ENCODE results near the gene CELSR1. TPM values are rescaled to one million over a fixed set of nuclear protein-coding genes. Genes with fewer than 3 reads are reported as not detected.
"Not testable (repeated sequence)": the region's sequence is repeated elsewhere in the genome, so short reads cannot be mapped to it uniquely, and the experiment has no call there.

Gene CELSR1
- total RNA-seq, 1 donor from 2014 or later = 43.1 TPM

GRCh38 chr22:46513908-46514550, 23.4 kb downstream of the CELSR1 start:
- DNase-seq (ENCODE audit: low read depth in 2 of 2) = no peak

DNA sequence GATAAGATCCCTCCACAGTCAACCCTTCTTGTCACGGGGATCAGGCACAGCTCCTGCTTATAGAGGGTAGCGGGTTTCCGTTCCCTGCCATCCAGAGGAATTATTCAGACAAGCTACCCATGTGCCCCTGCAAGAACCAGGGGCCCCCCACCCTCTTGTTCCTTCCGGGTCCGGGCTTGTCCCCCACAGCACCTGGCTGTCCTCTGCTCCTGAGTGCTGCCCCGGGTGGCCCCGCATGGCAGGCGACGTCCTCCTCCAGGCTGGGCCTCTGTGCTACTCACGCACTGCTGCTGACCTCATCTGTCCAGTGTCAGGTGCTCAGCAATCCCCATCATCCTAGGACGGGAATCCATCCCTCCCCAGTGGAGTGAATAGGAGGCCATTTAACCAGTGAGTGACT, 24.7 kb downstream of the CELSR1 start:
- DNase-seq (ENCODE audit: low read depth in 2 of 2) = no peak

DNA sequence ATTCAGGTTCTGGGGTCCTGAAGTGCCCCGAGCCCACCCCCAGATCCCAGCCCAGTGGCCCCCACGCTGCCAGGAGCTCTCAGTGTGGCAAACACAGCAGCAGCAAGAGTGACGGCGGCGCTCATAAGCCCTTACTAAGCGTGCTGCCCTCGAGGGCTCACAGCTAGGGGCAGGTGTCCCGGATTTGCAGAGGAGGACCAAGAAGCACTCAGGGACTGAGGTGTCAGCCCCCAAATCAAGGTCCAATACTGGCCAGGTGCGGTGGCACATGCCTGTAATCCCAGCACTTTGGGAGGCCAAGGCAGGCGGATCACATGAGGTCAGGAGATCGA, 25.4 kb downstream of the CELSR1 start:
- no peak for DNase-seq (ENCODE audit: low read depth in 2 of 2)

DNA sequence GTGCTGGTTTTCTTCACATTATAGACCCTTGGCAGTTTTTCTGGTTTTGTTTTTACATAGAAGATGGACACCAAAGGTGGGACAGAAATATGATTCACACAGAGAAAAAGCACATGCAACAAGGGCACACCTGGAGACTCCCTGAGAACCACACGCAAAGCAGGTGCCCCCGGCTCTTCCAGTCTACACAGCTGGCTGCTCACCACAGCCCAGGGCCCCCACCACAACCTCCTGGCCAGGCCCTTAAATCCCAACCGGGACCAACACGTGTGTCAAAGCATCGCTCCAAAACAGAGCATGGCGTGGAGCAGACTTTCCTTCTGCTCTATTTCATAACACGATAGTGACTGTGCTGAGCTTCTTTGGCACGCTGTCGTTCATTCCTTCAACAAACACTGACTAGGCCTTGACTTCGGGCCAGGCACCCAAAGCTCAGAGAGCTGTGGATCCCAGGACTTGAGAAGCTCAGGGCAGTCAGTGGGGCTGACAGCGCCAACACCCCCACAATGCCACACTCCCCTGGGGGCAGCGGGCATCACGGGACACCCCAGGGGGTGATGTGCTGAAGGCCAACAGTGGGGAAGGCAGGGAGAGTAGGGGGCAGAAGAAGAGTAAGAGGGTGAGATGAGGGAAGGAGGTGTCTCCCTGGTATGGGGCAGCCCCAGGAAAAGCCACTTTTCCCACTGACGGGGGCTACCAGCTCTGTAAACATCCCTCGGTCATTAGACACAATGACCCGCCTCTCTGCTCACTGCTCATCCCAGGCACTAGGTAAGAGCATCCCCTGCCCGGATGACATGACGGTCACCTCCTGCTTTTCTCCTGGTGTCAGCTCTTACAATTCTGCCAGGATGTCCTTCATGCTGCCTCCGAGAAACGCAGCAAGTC, 26.0 kb downstream of the CELSR1 start:
- no peak for DNase-seq (ENCODE audit: low read depth in 2 of 2)

DNA sequence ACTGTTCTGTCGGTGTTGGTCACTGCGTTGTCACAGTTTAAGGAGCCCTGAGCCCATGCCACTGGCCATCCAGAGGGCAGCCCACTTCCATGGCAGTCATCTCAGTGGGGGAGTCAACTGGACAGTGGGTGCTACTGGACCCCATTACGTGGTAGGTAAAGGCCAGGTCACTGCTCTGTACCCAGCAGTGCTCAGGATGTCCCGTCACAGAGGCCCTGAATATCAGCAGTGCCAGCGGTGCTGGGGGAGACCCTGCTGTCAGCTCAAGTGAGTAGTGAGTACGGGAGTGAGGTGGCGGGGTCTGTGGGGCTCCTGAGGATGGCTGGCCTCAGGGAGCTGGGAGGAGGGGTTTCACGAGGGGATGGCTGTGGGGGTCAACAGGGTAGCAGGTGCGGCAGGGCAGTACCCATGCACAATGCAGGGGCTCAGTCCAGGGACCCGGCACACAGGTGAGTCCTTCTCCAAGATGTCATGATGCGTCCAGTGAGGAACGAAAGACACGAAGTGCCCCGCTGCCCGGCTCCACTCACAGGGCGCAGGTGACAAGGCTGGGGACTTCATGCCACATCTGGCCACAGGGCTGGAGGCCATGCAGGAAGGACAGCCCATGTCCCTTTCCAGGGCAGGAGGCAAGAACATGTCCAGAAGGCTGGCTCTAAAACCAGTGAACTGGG, 27.9 kb downstream of the CELSR1 start:
- no peak for DNase-seq (ENCODE audit: low read depth in 2 of 2)

- DNase-seq (ENCODE audit: low read depth in 2 of 2) = no peak
These were observed 28.9 kb downstream of the CELSR1 start for GRCh38 chr22:46508491-46508999.

- no peak for DNase-seq (ENCODE audit: low read depth in 2 of 2)
These were observed 29.7 kb downstream of the CELSR1 start for GRCh38 chr22:46507451-46508425.

GRCh38 chr22:46504584-46504983, 32.8 kb downstream of the CELSR1 start:
- DNase-seq (ENCODE audit: low read depth in 2 of 2) = no peak

GRCh38 chr22:46502440-46503175, 34.8 kb downstream of the CELSR1 start:
- no peak for DNase-seq (ENCODE audit: low read depth in 2 of 2)

DNA sequence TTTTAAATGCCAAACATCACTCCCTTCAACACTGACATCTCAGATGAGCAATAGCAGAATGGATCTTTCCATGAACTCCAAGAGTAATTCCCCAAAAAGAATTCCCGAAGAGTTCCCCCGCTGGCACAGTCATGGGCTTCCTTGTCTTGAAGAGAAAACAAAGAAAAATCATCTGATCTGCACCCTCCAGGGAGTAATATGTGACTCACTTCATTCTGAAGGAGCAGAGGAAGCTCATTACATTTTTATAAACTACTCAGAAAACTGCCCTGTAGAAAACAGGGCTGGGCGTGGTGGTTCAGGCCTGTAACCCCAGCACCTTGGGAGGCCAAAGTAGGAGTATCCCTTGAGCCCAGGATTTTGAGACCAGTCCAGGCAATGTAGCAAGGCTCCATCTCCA, 35.7 kb downstream of the CELSR1 start:
- peak in 1 of 2 donors; percentile 54 for DNase-seq (ENCODE audit: low read depth in 2 of 2)

GRCh38 chr22:46501265-46501664, 36.2 kb downstream of the CELSR1 start:
- not testable (repeated sequence) for DNase-seq (ENCODE audit: low read depth in 2 of 2)

DNA sequence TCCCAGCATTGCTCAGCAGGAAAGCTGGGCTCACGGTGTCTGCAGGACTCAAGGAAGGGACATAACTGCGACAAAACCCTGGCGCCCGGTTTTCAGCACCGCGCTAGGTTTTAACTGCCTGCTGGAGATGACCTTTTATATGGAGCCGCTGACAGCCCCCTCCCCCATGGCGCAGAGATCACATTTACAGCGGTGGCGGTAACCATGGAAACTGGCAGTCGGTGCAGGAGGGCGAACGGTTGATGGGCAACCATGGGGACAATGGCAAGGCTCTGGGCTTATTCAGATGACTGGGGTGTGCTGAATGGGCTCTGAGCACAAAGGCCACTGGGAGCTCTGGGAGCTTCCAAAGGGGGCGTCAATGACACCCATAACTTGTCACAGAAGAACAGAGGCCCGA, 37.2 kb downstream of the CELSR1 start:
- no peak for DNase-seq (ENCODE audit: low read depth in 2 of 2)

DNA sequence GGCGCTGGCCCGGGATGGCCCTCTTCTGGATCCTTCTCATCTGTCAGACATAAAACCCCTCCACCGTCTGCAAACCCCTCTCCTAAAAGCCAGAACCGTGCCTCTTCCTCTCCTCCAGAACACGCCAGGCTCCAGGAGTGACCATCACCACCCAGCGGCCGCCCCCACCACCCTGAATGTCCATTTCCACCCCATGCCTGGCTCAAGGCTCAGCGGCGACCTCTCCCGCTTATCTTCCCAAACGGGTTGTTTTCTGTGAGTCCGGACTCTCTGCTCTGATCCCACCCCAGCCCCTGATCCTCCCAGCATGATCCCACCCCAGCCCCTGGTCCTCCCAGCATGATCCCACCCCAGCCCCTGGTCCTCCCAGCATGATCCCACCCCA, 37.6 kb downstream of the CELSR1 start:
- no peak for DNase-seq (ENCODE audit: low read depth in 2 of 2)

GRCh38 chr22:46491946-46492345, 45.5 kb downstream of the CELSR1 start:
- DNase-seq (ENCODE audit: low read depth in 2 of 2) = no peak

GRCh38 chr22:46490538-46490937, 46.9 kb downstream of the CELSR1 start:
- DNase-seq (ENCODE audit: low read depth in 2 of 2) = no peak

GRCh38 chr22:46486996-46487717, 50.3 kb downstream of the CELSR1 start:
- DNase-seq (ENCODE audit: low read depth in 2 of 2) = no peak

DNA sequence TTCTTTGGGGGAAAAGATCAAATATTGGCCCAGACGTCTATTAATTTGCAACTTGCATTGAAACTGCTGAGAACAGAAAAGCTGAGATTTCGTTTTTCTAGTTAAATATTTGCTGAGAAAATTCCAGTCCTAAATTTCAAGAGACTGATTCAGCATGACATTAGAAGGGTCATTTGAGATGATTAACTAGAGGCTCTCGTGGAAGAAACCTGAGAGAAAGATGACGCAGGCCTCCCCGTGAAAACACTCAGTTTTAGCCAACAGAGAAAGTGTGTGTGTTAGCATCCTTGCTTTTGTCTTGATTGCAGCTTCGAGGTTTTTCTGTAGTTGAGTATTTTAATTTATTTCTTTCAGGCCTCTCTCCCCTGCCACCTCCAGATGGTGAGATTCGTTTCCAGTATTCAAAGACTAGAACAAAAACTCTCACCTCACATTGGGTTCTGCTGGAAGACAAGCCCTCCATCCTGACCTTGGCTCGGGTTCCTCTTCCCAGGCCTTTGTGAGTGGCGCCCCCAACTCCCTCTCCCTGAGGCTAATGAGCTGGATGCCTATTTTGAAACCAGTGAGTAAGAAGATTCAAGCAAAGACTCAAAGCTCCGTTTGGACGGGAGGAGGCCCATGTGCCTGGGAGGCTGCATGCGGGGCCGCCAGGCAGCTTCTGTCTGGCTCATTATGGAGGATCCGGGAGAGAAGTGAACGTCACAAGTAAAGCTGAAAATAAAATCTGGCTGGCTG, 52.4 kb downstream of the CELSR1 start:
- no peak for DNase-seq (ENCODE audit: low read depth in 2 of 2)

DNA sequence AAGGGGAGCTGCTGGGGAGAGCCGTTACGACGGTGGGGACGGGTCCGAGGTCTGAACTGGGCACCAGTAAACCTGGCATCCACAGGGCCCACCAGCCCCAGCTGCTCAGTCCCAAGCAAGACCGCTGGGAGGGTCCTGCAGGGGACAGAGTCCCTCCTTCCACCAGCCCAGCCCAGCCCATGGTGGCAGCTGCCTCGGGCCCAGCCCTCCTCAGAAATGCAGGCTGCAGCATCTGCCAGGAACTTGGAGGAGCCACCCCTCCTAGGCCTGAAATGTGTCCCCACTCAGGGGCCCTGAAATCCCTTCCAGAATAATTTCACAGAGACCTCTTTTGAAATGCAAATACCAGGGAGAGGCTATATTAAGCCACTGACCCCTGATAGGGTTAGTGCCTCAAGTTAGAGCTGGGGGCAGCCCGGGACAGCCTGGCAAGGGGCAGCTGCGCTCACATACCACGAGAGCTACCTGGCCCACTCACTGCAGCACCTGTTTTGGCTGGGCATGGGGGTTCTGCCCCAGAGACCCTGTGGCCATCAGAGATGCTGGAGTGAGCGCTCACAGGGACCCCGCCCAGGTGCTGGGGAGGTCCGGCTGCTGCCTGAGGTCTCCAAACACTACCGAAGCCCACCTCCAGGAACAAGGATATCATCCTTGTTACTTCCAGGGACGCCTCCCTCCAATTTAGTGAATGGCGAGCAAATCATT, 53.1 kb downstream of the CELSR1 start:
- no peak for DNase-seq (ENCODE audit: low read depth in 2 of 2)

All from lung microvascular endothelial cell (primary cell).